HepG2 (cell line): ENCODE results near the gene MAPK11. TPM values are rescaled to one million over a fixed set of nuclear protein-coding genes. Genes with fewer than 3 reads are reported as not detected.

Experiments
- CHD2 ChIP-seq: IDR thresholded peaks from 2 replicates; pipeline ENCODE4 v1.6.1; 2011; ENCODE audit warnings: low read depth, low read length, improper control_type of control experiment
- DNMT3B ChIP-seq: conservative IDR thresholded peaks from 2 replicates; pipeline ENCODE4 v1.6.1; 2016; ENCODE audit warnings: missing biosample characterization, control low read depth
- GATAD1 ChIP-seq: IDR thresholded peaks from 2 replicates; pipeline ENCODE4 v1.6.1; 2016; ENCODE audit warnings: missing genetic modification reagents, missing compliant biosample characterization
- KLF11 ChIP-seq: IDR thresholded peaks from 2 replicates; pipeline ENCODE4 v1.6.1; 2016; ENCODE audit warnings: missing compliant biosample characterization
- MAFG ChIP-seq: sonication (generic); formaldehyde crosslinking; IDR thresholded peaks from 2 replicates; pipeline ENCODE4 v1.5.1; 2020; ENCODE audit warnings: mild to moderate bottlenecking, missing genetic modification reagents
- NONO ChIP-seq, 2 experiments: fragments of 450-650 bp in 1 of 2; sonication (generic) in 1 of 2; formaldehyde crosslinking in 1 of 2; IDR thresholded peaks in 1 of 2; conservative IDR thresholded peaks in 1 of 2; 2 replicates each; pipeline versions ENCODE4 v1.6.1 to v1.8.0; 2017 to 2022; ENCODE audit warnings: mild to moderate bottlenecking in 1 of 2, missing genetic modification reagents in 1 of 2, moderate library complexity in 1 of 2
- NR2F2 ChIP-seq: IDR thresholded peaks from 2 replicates; pipeline ENCODE4 v1.6.1; 2012; ENCODE audit warnings: low read depth, inconsistent platforms, borderline replicate concordance
- REL ChIP-seq: sonication (generic); formaldehyde crosslinking; conservative IDR thresholded peaks from 2 replicates; pipeline ENCODE4 v1.8.0; 2022; ENCODE audit warnings: mild to moderate bottlenecking, missing genetic modification reagents, moderate library complexity
- RXRB ChIP-seq: IDR thresholded peaks from 2 replicates; pipeline ENCODE4 v1.6.1; 2016; ENCODE audit warnings: borderline replicate concordance, missing genetic modification reagents, missing compliant biosample characterization
- ZMYM3 ChIP-seq: sonication (generic); formaldehyde crosslinking; IDR thresholded peaks from 2 replicates; pipeline ENCODE4 v1.5.1; 2020; ENCODE audit warnings: mild to moderate bottlenecking, missing genetic modification reagents
- ZNF567 ChIP-seq: sonication (generic); formaldehyde crosslinking; IDR thresholded peaks from 2 replicates; pipeline ENCODE4 v1.8.1; 2023; ENCODE audit warnings: mild to moderate bottlenecking, missing genetic modification reagents, borderline replicate concordance
- ZSCAN5A ChIP-seq: sonication (generic); formaldehyde crosslinking; IDR thresholded peaks from 2 replicates; pipeline ENCODE4 v1.8.0; 2022; ENCODE audit warnings: mild to moderate bottlenecking, missing genetic modification reagents, borderline replicate concordance
- polyA plus RNA-seq, 8 experiments: library from polyadenylated mRNA; depleted of rRNA in 3 of 8; stranded (reverse) in 7 of 8; unstranded in 1 of 8; fragments of >200 nt; fragmentation: Illumina TruSeq in 4 of 8; extraction: Trizol in 4 of 8; gene quantifications; 2 replicates each; pipeline versions ENCODE4 v1.2.1 to v1.2.3, GENCODE V29; 2011 to 2016; ENCODE audit warnings: low read depth in 4 of 8, missing spikeins in 1 of 8, mixed read lengths in 1 of 8; ENCODE audit not compliant: insufficient read depth in 1 of 8
- total RNA-seq, 5 experiments: library from RNA; depleted of rRNA; stranded (reverse); fragments of >200 nt; fragmentation: Illumina TruSeq; extraction: Trizol; gene quantifications; 2 replicates each; pipeline ENCODE4 v1.2.3, GENCODE V29; 2016; ENCODE audit warnings: low read depth in 1 of 5
- TF ChIP-seq, protein P1 (sequence below): sonication (generic); formaldehyde crosslinking; IDR thresholded peaks from 2 replicates; pipeline ENCODE4 v1.8.0; 2022; ENCODE audit warnings: mild to moderate bottlenecking, missing genetic modification reagents, moderate library complexity
- TF ChIP-seq, protein P2 (sequence below): sonication (generic); formaldehyde crosslinking; IDR thresholded peaks from 2 replicates; pipeline ENCODE4 v1.5.1; 2020; ENCODE audit warnings: mild to moderate bottlenecking, missing genetic modification reagents, moderate library complexity
- TF ChIP-seq, protein P3 (sequence below): sonication (generic); formaldehyde crosslinking; IDR thresholded peaks from 2 replicates; pipeline ENCODE4 v1.4.0; 2020; ENCODE audit warnings: missing genetic modification reagents, borderline replicate concordance
- TF ChIP-seq, protein P4 (sequence below): sonication (generic); formaldehyde crosslinking; IDR thresholded peaks from 2 replicates; pipeline ENCODE4 v1.5.0; 2020; ENCODE audit warnings: mild to moderate bottlenecking, missing genetic modification reagents, borderline replicate concordance
- TF ChIP-seq, protein P5 (sequence below): sonication (generic); formaldehyde crosslinking; IDR thresholded peaks from 2 replicates; pipeline ENCODE4 v1.4.0; 2020; ENCODE audit warnings: missing genetic modification reagents

Gene MAPK11
- total and polyA plus RNA-seq, 2 of the 13 experiments (the other 11 are each of a cell fraction or from before 2014, with no cell fraction given) = 0.15 to 0.17 TPM

DNA sequence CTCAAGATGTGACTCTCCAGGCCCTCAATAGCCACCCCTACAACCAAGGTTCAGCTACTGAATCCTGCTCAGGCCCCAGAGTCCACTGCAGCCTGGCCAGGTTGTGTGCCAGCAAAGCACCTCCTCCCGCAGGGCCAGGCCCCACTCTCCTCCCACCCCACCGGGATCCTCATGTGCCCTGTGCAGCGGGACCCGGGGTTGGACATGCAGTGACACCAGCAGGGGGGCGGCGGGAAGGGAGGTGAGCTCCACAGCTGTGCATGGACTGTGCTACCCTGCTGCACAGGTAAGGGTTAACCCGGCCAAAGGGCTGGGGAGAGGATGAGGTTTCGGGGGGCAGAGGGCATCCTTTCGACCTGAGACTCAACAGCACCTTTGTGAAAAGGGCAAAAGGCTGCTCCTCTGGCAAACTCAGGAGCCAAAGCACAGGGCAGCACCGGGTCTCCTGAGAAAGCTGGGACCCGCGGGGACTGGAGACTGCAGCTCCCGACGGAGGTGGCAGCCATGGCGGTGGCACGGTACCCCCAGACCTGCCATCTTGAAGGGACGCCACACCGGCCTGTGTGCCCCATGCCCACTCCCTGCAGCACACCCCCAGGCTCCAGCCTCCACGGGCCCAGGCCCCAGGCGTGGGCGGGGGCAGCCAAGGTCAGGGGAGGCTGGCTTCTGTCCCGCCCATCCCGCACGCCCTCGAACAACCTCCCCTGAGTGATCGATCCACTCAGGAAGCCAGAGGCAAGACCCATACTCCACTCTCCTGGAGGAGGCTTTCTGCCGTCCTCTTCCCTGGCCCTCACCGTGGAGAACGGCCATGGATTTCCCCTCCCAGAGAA lies 26.7 kb upstream of the MAPK11 start (continued):
- TF ChIP-seq GATAD1 (CRISPR knock-in tag) (no peak), ZNF567 (CRISPR knock-in tag) (peak; percentile 56; the same call in 1 of the 2 replicates), NR2F2 (no peak), DNMT3B (CRISPR knock-in tag) (no peak), ZMYM3 (CRISPR knock-in tag) (peak; percentile 41), REL (CRISPR knock-in tag) (no peak), CHD2 (no peak), MAFG (CRISPR knock-in tag) (no peak), KLF11 (CRISPR knock-in tag) (no peak), ZSCAN5A (CRISPR knock-in tag) (no peak), RXRB (CRISPR knock-in tag) (peak; percentile 73), NONO (IDR thresholded peaks at IDR 0.05) (no peak), NONO (CRISPR knock-in tag; conservative IDR thresholded peaks at IDR 0.05) (0 out of 2 replicates have a peak, but pooled peaks have one; percentile 34)
- TF ChIP-seq, protein P1, sequence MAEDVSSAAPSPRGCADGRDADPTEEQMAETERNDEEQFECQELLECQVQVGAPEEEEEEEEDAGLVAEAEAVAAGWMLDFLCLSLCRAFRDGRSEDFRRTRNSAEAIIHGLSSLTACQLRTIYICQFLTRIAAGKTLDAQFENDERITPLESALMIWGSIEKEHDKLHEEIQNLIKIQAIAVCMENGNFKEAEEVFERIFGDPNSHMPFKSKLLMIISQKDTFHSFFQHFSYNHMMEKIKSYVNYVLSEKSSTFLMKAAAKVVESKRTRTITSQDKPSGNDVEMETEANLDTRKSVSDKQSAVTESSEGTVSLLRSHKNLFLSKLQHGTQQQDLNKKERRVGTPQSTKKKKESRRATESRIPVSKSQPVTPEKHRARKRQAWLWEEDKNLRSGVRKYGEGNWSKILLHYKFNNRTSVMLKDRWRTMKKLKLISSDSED (CRISPR knock-in tag) = no peak
- TF ChIP-seq, protein P2, sequence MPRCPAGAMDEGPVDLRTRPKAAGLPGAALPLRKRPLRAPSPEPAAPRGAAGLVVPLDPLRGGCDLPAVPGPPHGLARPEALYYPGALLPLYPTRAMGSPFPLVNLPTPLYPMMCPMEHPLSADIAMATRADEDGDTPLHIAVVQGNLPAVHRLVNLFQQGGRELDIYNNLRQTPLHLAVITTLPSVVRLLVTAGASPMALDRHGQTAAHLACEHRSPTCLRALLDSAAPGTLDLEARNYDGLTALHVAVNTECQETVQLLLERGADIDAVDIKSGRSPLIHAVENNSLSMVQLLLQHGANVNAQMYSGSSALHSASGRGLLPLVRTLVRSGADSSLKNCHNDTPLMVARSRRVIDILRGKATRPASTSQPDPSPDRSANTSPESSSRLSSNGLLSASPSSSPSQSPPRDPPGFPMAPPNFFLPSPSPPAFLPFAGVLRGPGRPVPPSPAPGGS (CRISPR knock-in tag) = no peak
- TF ChIP-seq, protein P3, sequence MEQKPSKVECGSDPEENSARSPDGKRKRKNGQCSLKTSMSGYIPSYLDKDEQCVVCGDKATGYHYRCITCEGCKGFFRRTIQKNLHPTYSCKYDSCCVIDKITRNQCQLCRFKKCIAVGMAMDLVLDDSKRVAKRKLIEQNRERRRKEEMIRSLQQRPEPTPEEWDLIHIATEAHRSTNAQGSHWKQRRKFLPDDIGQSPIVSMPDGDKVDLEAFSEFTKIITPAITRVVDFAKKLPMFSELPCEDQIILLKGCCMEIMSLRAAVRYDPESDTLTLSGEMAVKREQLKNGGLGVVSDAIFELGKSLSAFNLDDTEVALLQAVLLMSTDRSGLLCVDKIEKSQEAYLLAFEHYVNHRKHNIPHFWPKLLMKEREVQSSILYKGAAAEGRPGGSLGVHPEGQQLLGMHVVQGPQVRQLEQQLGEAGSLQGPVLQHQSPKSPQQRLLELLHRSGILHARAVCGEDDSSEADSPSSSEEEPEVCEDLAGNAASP (CRISPR knock-in tag) = peak; percentile 77; the same call in 1 of the 2 replicates
- TF ChIP-seq, protein P4, sequence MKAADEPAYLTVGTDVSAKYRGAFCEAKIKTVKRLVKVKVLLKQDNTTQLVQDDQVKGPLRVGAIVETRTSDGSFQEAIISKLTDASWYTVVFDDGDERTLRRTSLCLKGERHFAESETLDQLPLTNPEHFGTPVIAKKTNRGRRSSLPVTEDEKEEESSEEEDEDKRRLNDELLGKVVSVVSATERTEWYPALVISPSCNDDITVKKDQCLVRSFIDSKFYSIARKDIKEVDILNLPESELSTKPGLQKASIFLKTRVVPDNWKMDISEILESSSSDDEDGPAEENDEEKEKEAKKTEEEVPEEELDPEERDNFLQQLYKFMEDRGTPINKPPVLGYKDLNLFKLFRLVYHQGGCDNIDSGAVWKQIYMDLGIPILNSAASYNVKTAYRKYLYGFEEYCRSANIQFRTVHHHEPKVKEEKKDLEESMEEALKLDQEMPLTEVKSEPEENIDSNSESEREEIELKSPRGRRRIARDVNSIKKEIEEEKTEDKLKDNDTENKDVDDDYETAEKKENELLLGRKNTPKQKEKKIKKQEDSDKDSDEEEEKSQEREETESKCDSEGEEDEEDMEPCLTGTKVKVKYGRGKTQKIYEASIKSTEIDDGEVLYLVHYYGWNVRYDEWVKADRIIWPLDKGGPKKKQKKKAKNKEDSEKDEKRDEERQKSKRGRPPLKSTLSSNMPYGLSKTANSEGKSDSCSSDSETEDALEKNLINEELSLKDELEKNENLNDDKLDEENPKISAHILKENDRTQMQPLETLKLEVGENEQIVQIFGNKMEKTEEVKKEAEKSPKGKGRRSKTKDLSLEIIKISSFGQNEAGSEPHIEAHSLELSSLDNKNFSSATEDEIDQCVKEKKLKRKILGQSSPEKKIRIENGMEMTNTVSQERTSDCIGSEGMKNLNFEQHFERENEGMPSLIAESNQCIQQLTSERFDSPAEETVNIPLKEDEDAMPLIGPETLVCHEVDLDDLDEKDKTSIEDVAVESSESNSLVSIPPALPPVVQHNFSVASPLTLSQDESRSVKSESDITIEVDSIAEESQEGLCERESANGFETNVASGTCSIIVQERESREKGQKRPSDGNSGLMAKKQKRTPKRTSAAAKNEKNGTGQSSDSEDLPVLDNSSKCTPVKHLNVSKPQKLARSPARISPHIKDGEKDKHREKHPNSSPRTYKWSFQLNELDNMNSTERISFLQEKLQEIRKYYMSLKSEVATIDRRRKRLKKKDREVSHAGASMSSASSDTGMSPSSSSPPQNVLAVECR (CRISPR knock-in tag) = 0 out of 2 replicates have a peak, but pooled peaks have one; percentile 18
- TF ChIP-seq, protein P5, sequence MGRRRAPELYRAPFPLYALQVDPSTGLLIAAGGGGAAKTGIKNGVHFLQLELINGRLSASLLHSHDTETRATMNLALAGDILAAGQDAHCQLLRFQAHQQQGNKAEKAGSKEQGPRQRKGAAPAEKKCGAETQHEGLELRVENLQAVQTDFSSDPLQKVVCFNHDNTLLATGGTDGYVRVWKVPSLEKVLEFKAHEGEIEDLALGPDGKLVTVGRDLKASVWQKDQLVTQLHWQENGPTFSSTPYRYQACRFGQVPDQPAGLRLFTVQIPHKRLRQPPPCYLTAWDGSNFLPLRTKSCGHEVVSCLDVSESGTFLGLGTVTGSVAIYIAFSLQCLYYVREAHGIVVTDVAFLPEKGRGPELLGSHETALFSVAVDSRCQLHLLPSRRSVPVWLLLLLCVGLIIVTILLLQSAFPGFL (CRISPR knock-in tag) = no peak
